Ishikawa (cell line): Measurements from ENCODE around the gene TNNC1.

Experiments used
- CEBPB ChIP-seq: IDR thresholded peaks from 2 replicates; pipeline ENCODE4 v1.6.1; 2012
- TF ChIP-seq, protein P1 (sequence below): IDR thresholded peaks from 2 replicates; pipeline ENCODE4 v1.6.1; 2012; ENCODE audit warnings: low read depth, mild to moderate bottlenecking

DNA sequence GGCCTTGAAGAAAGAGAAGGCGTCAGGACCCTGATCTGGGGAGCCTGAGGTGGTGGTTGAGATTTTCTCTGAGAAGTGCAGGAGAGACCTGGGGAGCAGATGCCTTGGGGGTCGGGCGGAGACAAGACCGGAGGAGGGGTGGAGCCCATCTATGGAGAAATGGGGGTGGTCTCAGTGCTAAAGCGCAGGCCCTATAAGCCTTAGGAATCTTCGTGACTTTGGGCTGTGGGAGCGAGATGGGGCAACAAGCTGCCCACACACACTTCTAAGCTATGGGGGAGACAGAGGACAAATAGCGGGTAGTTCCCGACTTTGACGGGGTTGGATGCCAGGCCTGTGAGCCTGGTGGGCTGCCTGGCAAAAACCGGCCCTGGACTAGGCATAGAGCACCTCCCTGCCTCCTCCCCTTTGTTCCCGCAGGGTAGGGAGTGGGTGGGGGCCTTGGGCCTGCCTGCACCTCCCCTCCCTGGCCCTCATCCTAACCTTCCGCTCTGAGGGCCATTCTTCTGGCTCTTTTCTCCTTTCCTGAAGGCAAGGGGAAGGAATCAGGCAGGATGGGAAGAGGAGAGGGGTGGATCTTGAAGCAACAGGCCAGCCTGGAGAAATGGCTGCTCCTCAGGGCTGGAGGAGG, 2.4 kb upstream of the TNNC1 start:
- no peak for TF ChIP-seq CEBPB
- TF ChIP-seq, protein P1, sequence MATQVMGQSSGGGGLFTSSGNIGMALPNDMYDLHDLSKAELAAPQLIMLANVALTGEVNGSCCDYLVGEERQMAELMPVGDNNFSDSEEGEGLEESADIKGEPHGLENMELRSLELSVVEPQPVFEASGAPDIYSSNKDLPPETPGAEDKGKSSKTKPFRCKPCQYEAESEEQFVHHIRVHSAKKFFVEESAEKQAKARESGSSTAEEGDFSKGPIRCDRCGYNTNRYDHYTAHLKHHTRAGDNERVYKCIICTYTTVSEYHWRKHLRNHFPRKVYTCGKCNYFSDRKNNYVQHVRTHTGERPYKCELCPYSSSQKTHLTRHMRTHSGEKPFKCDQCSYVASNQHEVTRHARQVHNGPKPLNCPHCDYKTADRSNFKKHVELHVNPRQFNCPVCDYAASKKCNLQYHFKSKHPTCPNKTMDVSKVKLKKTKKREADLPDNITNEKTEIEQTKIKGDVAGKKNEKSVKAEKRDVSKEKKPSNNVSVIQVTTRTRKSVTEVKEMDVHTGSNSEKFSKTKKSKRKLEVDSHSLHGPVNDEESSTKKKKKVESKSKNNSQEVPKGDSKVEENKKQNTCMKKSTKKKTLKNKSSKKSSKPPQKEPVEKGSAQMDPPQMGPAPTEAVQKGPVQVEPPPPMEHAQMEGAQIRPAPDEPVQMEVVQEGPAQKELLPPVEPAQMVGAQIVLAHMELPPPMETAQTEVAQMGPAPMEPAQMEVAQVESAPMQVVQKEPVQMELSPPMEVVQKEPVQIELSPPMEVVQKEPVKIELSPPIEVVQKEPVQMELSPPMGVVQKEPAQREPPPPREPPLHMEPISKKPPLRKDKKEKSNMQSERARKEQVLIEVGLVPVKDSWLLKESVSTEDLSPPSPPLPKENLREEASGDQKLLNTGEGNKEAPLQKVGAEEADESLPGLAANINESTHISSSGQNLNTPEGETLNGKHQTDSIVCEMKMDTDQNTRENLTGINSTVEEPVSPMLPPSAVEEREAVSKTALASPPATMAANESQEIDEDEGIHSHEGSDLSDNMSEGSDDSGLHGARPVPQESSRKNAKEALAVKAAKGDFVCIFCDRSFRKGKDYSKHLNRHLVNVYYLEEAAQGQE, result no peak
